Mesendoderm (in vitro differentiated cells): Measurements from ENCODE around the gene POLR1A.

Source experiments
- DNase-seq: peaks from one replicate; pipeline ENCODE4 v3.0.0; 2013
- H2AK5ac ChIP-seq: 2 replicates; pipeline ENCODE4 v1.6.1; 2013; ENCODE audit warnings: low read length, inconsistent platforms
- H2BK120ac ChIP-seq: 2 replicates; pipeline ENCODE4 v1.6.1; 2013; ENCODE audit warnings: low read depth, mild to moderate bottlenecking, low read length, moderate library complexity, mixed read lengths
- H2BK15ac ChIP-seq: replicated peaks from 2 replicates; pipeline ENCODE4 v1.6.1; 2013; ENCODE audit warnings: low read depth, mild to moderate bottlenecking, moderate library complexity
- H2BK5ac ChIP-seq: 2 replicates; pipeline ENCODE4 v1.6.1; 2013; ENCODE audit warnings: low read length, inconsistent platforms
- H3K18ac ChIP-seq: 2 replicates; pipeline ENCODE4 v1.6.1; 2013; ENCODE audit warnings: mild to moderate bottlenecking, low read length, mixed read lengths
- H3K23ac ChIP-seq: one replicate; pipeline ENCODE4 v1.6.1; 2013; ENCODE audit warnings: low read length
- H3K27ac ChIP-seq: 2 replicates; pipeline ENCODE4 v1.5.1; 2013; ENCODE audit warnings: low read depth, mild to moderate bottlenecking, inconsistent platforms, low read length, moderate library complexity
- H3K27me3 ChIP-seq: 2 replicates; pipeline ENCODE4 v1.6.1; 2013; ENCODE audit warnings: low read length, control low read depth, mild to moderate bottlenecking, inconsistent platforms; ENCODE audit not compliant: insufficient read depth, poor library complexity
- H3K36me3 ChIP-seq: 2 replicates; pipeline ENCODE4 v1.6.1; 2013; ENCODE audit warnings: low read length, inconsistent platforms; ENCODE audit not compliant: control insufficient read depth, insufficient read depth
- H3K4ac ChIP-seq: one replicate; pipeline ENCODE4 v1.6.1; 2013; ENCODE audit warnings: low read depth, mild to moderate bottlenecking, low read length, moderate library complexity
- H3K4me1 ChIP-seq: 2 replicates; pipeline ENCODE4 v1.6.1; 2013; ENCODE audit warnings: low read depth, low read length, inconsistent platforms; ENCODE audit not compliant: control insufficient read depth
- H3K4me2 ChIP-seq: 2 replicates; pipeline ENCODE4 v1.6.1; 2013; ENCODE audit warnings: low read length
- H3K4me3 ChIP-seq: 2 replicates; pipeline ENCODE4 v1.5.1; 2013; ENCODE audit warnings: mild to moderate bottlenecking, low read length
- H3K56ac ChIP-seq: one replicate; pipeline ENCODE4 v1.6.1; 2013; ENCODE audit warnings: low read length
- H3K79me1 ChIP-seq: 2 replicates; pipeline ENCODE4 v1.6.1; 2013; ENCODE audit warnings: low read length, inconsistent platforms
- H3K79me2 ChIP-seq: 2 replicates; pipeline ENCODE4 v1.6.1; 2013; ENCODE audit warnings: mild to moderate bottlenecking, low read length; ENCODE audit not compliant: control insufficient read depth, insufficient read depth
- H3K9ac ChIP-seq: 2 replicates; pipeline ENCODE4 v1.6.1; 2013; ENCODE audit warnings: low read length, inconsistent platforms
- H4K5ac ChIP-seq: one replicate; pipeline ENCODE4 v1.6.1; 2013; ENCODE audit warnings: low read length
- H4K8ac ChIP-seq: one replicate; pipeline ENCODE4 v1.6.1; 2013; ENCODE audit warnings: low read depth, mild to moderate bottlenecking, control low read depth, low read length, moderate library complexity
- WGBS: extraction: QIAGEN DNeasy Blood & Tissue Kit; methylation state at CpG from one replicate; pipeline ENCODE4 v1.1.7; 2013; ENCODE audit warnings: low lambda C conversion rate, missing lambda C conversion rate; ENCODE audit not compliant: insufficient coverage; ENCODE audit errors: extremely low coverage; 5-methylcytosine and 5-hydroxymethylcytosine counted together

The POLR1A gene

DNA sequence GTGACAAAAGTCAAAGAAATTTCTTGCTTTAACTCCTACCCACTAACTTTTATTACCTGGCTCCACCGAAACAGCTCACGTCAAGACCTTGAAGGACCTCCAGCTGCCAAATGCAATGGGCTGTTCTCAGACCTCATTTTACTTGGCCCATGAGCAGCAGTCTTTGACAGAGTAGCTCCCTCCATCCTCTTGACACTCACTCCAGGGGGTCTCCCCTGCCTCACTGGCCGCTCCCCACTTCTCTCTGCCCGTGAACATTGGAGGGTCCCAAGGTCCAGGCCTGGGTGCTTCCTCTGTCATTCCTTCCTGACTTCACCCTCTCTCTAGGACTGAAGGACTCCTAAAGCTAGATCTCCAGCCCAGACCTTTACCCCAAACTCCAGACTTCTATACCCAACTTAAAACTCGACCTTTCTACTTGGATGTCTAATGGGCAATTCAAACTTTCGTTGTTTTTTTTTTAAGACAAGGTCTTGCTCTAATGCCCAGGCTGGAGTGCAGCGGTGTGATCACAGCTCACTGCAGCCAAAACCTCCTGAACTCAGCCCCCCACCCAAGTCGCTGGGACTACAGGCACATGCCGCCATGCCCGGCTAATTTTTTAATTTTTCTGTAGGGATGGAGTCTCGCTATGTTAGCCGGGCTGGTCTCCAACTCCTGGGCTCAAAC, 124.0 kb downstream of the POLR1A start:
- no peak for DNase-seq
- H3K18ac ChIP-seq, result no peak overlapping the region
- no peak overlapping the region for H4K8ac ChIP-seq
- no peaks in the 10 kb centered on the region for H3K36me3 ChIP-seq
- H2BK5ac ChIP-seq, result no peak overlapping the region
- no peaks in the 10 kb centered on the region for H3K27me3 ChIP-seq
- H2BK15ac ChIP-seq, result no peak overlapping the region
- H3K79me1 ChIP-seq, result no peaks in the 10 kb centered on the region
- H3K4me2 ChIP-seq, result no peak overlapping the region
- no peaks in the 10 kb centered on the region for H3K4me1 ChIP-seq
- no peak overlapping the region for H4K5ac ChIP-seq
- H3K9ac ChIP-seq, result no peak overlapping the region
- H2AK5ac ChIP-seq, result no peak overlapping the region
- no CpG with 5 or more reads among the region's 12 CpGs for WGBS
- H2BK120ac ChIP-seq, result no peak overlapping the region
- no peak overlapping the region for H3K23ac ChIP-seq
- no peak overlapping the region for H3K4me3 ChIP-seq
- no peak overlapping the region for H3K56ac ChIP-seq
- H3K27ac ChIP-seq, result no peak overlapping the region
- no peak overlapping the region for H3K4ac ChIP-seq
- no peaks in the 10 kb centered on the region for H3K79me2 ChIP-seq

DNA sequence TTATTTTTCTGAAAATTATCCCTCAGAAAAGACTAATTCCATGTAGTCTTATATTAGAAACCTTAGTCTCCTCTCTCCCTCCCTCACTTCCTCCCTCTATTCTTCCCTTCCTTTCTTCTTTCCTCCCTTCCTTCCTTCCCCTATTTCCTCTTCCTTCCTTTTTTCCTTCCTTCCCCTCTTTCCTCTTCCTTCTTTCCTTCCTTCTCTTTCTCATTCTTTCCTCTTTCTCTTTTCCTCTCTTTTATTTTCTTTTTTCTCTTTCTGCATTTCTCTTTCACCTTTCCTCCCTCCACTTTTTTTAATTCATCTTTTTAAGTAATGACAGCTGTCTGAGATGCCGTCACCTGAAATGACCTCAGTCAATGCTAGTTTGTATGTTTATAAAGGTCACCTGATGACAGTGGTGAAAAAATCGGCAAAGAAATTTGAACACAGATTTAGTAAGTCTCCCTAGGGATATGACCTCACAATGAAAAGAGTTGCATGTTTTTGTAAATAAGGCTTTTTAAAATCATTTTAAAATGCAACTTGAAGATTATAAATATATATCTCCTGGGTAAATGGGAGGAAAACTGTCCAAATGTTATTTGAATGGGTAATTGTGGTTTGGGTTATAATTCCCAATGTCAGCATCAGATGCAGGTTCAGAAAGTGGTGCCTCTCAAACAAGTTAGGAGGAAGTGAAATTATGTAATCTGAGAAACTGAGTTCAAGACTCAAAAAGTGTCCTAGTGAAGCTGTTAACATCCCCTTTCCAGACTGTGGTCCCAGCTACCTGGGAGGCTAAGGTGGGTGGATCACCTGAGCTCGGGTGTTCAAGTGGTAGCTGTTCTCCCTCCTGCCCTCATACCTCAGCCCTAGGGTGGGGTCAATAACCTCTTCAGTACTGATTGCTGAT, 126.6 kb downstream of the POLR1A start:
- DNase-seq, result no peak

GRCh38 chr2:85976106-85976920, 129.4 kb downstream of the POLR1A start:
- Histone ChIP-seq H3K9ac (no peak overlapping the region), H3K36me3 (no peaks in the 10 kb centered on the region), H3K4me3 (no peak overlapping the region), H3K4me1 (no peaks in the 10 kb centered on the region), H3K27me3 (no peaks in the 10 kb centered on the region), H2AK5ac (no peak overlapping the region), H3K18ac (no peak overlapping the region), H3K56ac (no peak overlapping the region), H3K79me2 (no peaks in the 10 kb centered on the region), H2BK15ac (no peak overlapping the region), H3K79me1 (no peaks in the 10 kb centered on the region), H3K23ac (no peak overlapping the region), H2BK120ac (no peak overlapping the region), H4K5ac (no peak overlapping the region), H2BK5ac (no peak overlapping the region), H3K4ac (no peak overlapping the region), H4K8ac (no peak overlapping the region), H3K27ac (no peak overlapping the region), H3K4me2 (no peak overlapping the region)
- no peak for DNase-seq
- no CpG with 5 or more reads among the region's 9 CpGs for WGBS

More for the DNA sequence above, 126.6 kb downstream of the POLR1A start:
- Histone ChIP-seq H3K18ac (no peak overlapping the region), H2AK5ac (no peak overlapping the region), H3K23ac (no peak overlapping the region), H4K8ac (no peak overlapping the region), H3K4me2 (no peak overlapping the region), H3K4ac (no peak overlapping the region), H3K27me3 (no peaks in the 10 kb centered on the region), H3K36me3 (no peaks in the 10 kb centered on the region), H3K79me1 (no peaks in the 10 kb centered on the region), H3K4me3 (no peak overlapping the region), H2BK5ac (no peak overlapping the region), H4K5ac (no peak overlapping the region), H3K27ac (no peak overlapping the region), H3K56ac (no peak overlapping the region), H3K4me1 (no peaks in the 10 kb centered on the region), H3K79me2 (no peaks in the 10 kb centered on the region), H2BK120ac (no peak overlapping the region), H3K9ac (no peak overlapping the region), H2BK15ac (no peak overlapping the region)
- no CpG with 5 or more reads among the region's 3 CpGs for WGBS

GRCh38 chr2:85975581-85975980, 130.1 kb downstream of the POLR1A start:
- no peak overlapping the region for H4K5ac ChIP-seq
- no peak overlapping the region for H2AK5ac ChIP-seq
- DNase-seq, result no peak
- H2BK5ac ChIP-seq, result no peak overlapping the region
- H3K27me3 ChIP-seq, result no peaks in the 10 kb centered on the region
- no peaks in the 10 kb centered on the region for H3K79me2 ChIP-seq
- WGBS, result no CpG with 5 or more reads among the region's 4 CpGs
- H2BK15ac ChIP-seq, result no peak overlapping the region
- no peak overlapping the region for H3K27ac ChIP-seq
- no peaks in the 10 kb centered on the region for H3K36me3 ChIP-seq
- H3K18ac ChIP-seq, result no peak overlapping the region
- no peaks in the 10 kb centered on the region for H3K79me1 ChIP-seq
- H3K4me1 ChIP-seq, result no peaks in the 10 kb centered on the region
- H4K8ac ChIP-seq, result no peak overlapping the region
- no peak overlapping the region for H3K4me2 ChIP-seq
- H3K4me3 ChIP-seq, result no peak overlapping the region
- no peak overlapping the region for H3K23ac ChIP-seq
- H3K9ac ChIP-seq, result no peak overlapping the region
- H3K4ac ChIP-seq, result no peak overlapping the region
- no peak overlapping the region for H2BK120ac ChIP-seq
- no peak overlapping the region for H3K56ac ChIP-seq

DNA sequence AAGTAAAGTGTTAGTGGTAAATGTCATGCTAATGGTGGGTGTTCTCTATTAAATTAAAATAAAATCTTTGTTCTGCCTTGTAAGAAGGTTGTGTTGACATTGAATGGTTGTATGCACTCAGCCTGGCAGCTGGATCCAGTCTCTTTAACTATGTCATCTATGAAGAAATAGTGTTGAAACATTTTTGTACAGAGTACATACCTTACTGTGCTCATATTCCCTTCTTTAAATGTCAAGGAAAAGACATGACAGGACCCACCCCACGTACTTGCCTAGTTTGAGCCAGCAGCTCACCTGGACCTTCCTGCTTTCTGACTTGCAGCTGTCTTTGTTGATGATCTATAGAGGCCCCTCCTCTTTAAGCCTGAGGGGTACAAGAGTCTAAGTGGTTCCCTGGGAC, 131.3 kb downstream of the POLR1A start:
- Histone ChIP-seq H2BK5ac (no peak overlapping the region), H2AK5ac (no peak overlapping the region), H3K18ac (no peak overlapping the region), H4K5ac (no peak overlapping the region), H3K27me3 (no peaks in the 10 kb centered on the region), H4K8ac (no peak overlapping the region), H3K36me3 (no peaks in the 10 kb centered on the region), H3K27ac (no peak overlapping the region), H3K4me3 (no peak overlapping the region), H3K56ac (no peak overlapping the region), H3K4me2 (no peak overlapping the region), H3K4ac (no peak overlapping the region), H3K4me1 (no peaks in the 10 kb centered on the region), H3K23ac (no peak overlapping the region), H2BK15ac (no peak overlapping the region), H3K9ac (no peak overlapping the region), H2BK120ac (no peak overlapping the region), H3K79me1 (no peaks in the 10 kb centered on the region), H3K79me2 (no peaks in the 10 kb centered on the region)
- DNase-seq, result no peak
- WGBS, result no CpG with 5 or more reads among the region's 1 CpG
